MM.1S (cell line): ENCODE results near the gene RCOR1.

Source experiments
- EZH2phosphoT487 ChIP-seq: fragments of 300-600 bp; sonication (generic); IDR thresholded peaks from 2 replicates; pipeline ENCODE4 v1.6.1; 2018; ENCODE audit warnings: antibody characterized with exemption, low read length
- TF ChIP-seq, protein P1 (sequence below): fragments of 300-600 bp; sonication (generic); IDR thresholded peaks from 2 replicates; pipeline ENCODE4 v1.5.1; 2016; ENCODE audit warnings: antibody characterized with exemption, low read length, mixed read lengths

DNA sequence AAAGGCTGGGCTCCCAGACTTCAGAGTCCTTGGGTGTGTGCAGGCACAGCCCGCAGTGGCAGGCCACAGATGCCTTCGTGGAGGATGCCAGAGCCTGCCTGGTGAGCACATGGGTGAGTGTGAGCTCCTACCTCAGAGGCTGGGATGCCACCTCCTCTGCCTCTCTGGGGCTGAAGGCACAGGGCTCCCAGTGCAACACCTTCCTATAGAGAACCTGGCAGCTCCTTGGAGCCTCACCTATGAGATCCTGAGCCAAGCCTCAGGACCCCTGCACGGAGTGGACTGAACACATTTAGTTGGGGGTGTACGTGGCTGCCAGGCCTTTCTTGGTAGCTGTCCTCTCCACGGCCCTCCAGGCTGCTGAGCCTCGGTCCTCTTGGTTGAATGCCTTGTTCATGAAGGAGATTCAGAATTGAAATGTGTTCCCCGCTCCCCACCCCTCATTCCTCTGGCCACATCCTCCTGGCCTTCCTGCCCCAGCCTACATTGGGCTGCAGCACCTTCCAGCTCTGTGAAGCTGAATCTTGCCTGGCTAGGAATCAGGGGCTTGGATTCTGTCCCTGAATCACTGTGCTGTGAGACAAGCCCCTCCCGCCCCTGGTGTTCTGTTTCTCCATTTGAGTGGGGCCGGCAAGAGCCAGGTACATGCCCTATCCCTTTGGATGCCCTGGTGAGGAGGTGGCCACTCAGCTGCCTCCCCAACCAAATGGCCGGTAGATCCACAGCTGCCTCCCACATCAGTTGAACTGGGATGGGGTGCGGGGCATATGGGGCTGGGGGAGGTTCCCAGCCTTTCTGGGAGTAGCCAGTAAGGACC is 146.1 kb downstream of the RCOR1 start:
- TF ChIP-seq, protein P1, sequence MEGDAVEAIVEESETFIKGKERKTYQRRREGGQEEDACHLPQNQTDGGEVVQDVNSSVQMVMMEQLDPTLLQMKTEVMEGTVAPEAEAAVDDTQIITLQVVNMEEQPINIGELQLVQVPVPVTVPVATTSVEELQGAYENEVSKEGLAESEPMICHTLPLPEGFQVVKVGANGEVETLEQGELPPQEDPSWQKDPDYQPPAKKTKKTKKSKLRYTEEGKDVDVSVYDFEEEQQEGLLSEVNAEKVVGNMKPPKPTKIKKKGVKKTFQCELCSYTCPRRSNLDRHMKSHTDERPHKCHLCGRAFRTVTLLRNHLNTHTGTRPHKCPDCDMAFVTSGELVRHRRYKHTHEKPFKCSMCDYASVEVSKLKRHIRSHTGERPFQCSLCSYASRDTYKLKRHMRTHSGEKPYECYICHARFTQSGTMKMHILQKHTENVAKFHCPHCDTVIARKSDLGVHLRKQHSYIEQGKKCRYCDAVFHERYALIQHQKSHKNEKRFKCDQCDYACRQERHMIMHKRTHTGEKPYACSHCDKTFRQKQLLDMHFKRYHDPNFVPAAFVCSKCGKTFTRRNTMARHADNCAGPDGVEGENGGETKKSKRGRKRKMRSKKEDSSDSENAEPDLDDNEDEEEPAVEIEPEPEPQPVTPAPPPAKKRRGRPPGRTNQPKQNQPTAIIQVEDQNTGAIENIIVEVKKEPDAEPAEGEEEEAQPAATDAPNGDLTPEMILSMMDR = no peak
- no peak for TF ChIP-seq EZH2phosphoT487
